SK-N-SH treated with all-trans-retinoic acid at 6 μM for 48 hours (cell line): ENCODE measurements around the gene ABI2.

Source experiments
- CREB5 ChIP-seq: fragments of 250-450 bp; sonication (Bioruptor Pico); IDR thresholded peaks from 2 replicates; pipeline ENCODE4 v1.5.1; 2020; ENCODE audit warnings: low read depth, mild to moderate bottlenecking, moderate library complexity
- CSRNP3 ChIP-seq: fragments of 250-450 bp; sonication (Bioruptor Pico); IDR thresholded peaks from 2 replicates; pipeline ENCODE4 v1.5.1; 2021; ENCODE audit warnings: mild to moderate bottlenecking, moderate library complexity
- ISL1 ChIP-seq: fragments of 250-450 bp; sonication (Bioruptor Pico); IDR thresholded peaks from 2 replicates; pipeline ENCODE4 v2.1.2; 2022; ENCODE audit warnings: mild to moderate bottlenecking, moderate library complexity
- PATZ1 ChIP-seq: fragments of 250-450 bp; sonication (Bioruptor Pico); IDR thresholded peaks from 2 replicates; pipeline ENCODE4 v1.8.0; 2020; ENCODE audit warnings: mild to moderate bottlenecking, moderate library complexity, borderline replicate concordance
- TSHZ2 ChIP-seq: fragments of 250-450 bp; sonication (Bioruptor Pico); IDR thresholded peaks from 2 replicates; pipeline ENCODE4 v1.5.0; 2020; ENCODE audit warnings: mild to moderate bottlenecking, moderate library complexity
- ZFP3 ChIP-seq: fragments of 250-450 bp; sonication (Bioruptor Pico); IDR thresholded peaks from 2 replicates; pipeline ENCODE4 v1.5.0; 2020; ENCODE audit warnings: mild to moderate bottlenecking, moderate library complexity
- ZNF565 ChIP-seq: fragments of 450-650 bp; formaldehyde crosslinking; conservative IDR thresholded peaks from 2 replicates; pipeline ENCODE4 v1.5.0; 2020; ENCODE audit warnings: low read depth, mild to moderate bottlenecking, moderate library complexity
- ZNF70 ChIP-seq: fragments of 450-650 bp; formaldehyde crosslinking; IDR thresholded peaks from 2 replicates; pipeline ENCODE4 v1.5.0; 2020; ENCODE audit warnings: mild to moderate bottlenecking, moderate library complexity

- TF ChIP-seq TSHZ2 (CRISPR knock-in tag) (no peak), ZFP3 (CRISPR knock-in tag) (no peak), PATZ1 (CRISPR knock-in tag) (no peak), ISL1 (CRISPR knock-in tag) (no peak), CSRNP3 (CRISPR knock-in tag) (no peak), ZNF565 (CRISPR knock-in tag) (no peak), CREB5 (CRISPR knock-in tag) (no peak), ZNF70 (CRISPR knock-in tag) (no peak)
Observed at GRCh38 chr2:203484266-203485112, 156.3 kb downstream of the ABI2 start.
